GM19324 (cell line): ENCODE results near the gene MYEOV.

Source experiments
- ATAC-seq: cut with Tn5 transposase; IDR thresholded peaks from one replicate; pipeline ENCODE4 v1.9.1; 2021; ENCODE audit warnings: mild to moderate bottlenecking, moderate library complexity; ENCODE audit not compliant: unreplicated experiment, low FRiP score

The MYEOV gene

DNA sequence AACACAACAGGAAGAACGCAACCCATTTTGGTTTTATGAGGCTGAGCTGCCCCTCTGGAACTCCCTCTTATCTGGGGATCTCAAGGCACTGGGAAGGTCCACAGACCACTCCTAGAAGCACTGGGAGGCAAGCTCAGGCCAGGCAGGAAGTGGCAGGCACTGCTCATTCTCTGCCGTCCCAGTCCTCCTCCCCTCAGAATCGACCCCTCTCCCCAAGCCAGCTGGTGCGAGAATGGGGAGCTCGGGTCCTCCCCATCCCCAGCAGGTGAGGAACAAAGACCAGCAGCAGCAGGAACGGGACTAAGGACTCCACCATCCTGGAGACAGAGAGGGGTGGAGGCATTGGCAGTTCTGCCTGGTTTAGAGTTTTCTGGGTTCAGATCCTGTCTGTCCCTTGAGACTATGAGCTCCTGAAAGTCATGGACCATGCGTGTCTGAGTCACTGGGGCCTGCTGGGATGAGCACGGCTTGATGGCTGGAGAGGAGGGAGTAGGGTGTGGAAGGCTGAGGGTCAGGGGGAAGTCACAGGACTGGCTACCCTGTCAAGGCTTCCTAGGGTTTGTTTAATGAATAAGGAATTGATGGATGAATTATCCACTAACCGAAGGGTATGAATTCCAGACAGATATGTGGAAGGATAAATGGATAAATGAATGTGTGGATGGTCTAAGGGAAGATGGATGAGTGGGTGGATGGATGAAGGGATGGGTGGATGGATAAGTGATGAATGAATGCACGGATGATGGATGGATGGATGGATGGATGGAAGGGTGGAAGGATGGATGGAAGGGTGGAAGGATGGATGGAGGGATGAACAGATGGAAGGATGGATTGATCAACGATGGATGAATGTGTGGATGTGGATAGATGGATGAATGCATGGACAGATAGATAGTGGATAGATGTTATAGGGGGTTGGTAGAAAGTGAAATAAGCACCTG, 6.4 kb downstream of the MYEOV start:
- ATAC-seq = no peak

DNA sequence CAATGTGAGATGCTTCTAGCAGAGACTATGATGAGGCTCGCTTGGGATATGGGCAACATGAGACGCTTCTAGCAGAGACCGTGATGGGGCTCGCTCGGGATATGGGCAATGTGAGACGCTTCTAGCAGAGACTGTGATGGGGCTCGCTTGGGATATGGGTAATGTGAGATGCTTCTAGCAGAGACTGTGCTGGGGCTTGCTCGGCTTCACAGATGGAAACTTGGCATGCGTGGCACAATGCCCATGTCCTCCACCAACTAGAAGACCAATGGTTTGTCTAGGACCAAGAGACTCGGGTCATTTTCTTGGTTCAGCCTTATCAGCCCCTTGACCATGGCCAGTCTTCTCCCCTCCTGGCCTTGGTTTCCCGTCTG, 7.1 kb downstream of the MYEOV start:
- ATAC-seq = no peak

DNA sequence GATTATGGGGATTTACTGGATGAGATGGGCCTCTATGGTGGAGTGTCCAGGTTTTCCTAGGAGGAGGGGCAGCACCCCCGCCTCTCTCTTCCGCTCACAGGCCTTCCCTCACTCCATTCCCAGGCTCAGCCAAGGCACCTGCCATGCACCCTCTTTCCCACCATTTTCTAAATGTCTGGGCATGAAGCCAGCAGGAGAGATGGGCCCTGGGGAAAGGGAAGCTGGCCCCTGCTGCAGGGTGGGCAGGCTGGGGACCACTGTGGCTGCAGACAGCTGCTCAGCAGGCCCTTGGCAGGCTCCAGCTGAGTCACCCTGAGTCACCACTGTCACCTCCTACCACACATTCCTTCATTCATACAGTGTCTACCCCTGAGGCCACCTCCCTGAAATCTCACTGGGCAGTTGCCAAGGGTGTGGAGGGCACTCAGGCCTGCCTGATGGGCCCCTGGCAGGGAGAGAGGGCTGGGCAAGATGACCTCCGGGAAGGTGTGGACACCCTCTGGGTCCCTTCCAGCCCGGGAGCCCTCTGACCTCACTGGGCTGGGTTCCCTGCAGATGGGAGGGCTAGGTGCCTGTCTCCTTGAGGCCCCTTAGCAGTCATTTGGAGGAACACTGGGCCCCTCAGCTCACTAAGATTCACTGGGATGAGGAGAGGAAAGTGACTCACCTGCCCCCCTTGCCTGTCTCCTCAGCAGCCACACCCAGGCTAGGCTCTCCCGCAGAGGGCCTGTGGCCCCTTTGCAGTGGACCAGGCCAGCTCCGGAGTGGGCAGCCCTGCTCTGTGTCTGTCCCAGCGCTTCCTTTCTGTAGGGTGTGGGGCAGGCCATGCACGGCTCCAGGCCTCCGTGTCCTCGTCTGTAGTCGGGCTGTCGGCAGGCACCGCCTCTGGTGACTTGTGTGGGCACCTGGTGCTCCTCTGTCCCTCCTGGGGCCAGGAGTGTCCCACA, 7.8 kb downstream of the MYEOV start:
- no peak for ATAC-seq

DNA sequence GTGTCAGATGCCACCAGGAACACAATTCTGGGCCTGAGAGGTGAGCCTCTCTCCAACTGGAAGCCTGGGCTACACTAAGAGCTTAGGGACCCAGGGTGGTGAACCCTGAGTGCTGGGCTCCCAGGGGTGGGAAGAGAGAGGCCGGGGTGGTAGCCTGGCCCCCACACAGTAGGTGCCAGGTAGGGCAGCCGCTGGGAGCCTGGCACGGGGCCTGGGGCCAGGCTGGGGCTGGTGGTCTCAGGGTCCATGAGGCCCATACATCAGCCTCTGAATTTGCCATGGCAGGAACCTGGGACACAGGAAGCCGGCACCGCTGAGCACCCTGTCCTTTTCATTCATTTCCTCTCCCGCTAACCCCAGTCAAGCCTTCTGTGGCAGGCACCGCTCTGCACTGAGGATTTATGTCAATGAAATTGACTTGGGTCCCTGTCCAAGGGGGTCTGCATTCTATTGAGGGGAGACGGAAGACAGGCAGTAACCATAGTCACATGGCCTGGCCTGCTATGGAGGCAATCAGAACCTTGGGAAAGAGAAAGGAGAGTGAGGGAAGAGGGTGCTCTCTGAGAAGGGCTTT, 8.6 kb downstream of the MYEOV start:
- ATAC-seq = no peak

GRCh38 chr11:69303427-69303826, 9.5 kb downstream of the MYEOV start:
- ATAC-seq = no peak

DNA sequence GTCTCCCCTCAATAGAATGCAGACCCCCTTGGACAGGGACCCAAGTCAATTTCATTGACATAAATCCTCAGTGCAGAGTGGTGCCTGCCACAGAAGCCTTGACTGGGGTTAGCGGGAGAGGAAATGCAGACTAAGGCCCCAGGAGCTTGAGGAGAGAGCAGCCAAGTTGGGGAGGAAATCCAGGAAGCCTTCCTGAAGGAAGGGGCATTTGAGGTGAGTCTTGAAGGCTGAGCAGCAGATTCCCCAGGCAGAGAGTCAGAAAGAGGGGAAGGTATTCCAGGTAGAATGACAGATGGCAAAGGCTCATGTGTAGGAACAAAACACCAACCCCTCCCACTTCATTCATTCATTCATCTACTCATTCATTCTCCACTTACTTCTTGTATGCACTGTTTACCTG, 10.3 kb downstream of the MYEOV start:
- no peak for ATAC-seq

- no peak for ATAC-seq
Measured at GRCh38 chr11:69304686-69305085, 10.7 kb downstream of the MYEOV start.

DNA sequence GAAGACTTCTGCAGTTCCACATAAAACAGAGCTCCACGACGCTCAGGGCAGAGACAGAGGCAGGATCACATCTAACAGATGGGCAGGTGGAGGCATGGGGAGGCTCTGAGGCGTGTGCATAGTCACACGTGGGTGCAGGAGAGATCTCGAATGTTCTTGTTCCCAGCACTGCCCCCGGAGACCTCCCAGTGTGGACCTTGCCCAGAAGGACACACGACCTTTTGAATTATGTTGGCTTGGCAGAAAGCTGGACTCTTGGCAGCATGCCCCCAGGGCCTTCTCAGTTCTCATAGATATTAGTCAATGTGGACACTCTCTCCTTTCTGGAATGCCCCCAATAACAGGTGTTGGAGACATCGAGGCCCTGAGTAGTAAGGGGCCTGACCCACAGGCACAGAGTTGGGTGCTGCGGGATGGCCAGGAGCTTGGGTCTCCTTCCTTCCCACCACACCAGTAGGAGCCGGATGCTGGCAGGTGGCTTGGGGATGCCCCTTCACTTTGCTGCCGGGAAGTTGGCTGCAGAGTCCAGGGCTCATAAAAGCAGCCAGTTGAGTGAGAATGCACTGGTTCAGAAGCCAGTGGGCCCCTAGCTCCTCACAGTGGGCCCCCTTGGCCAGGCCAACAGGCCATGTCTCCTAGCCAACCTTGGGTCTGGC, 12.1 kb downstream of the MYEOV start:
- ATAC-seq = no peak

GRCh38 chr11:69306821-69307220, 12.9 kb downstream of the MYEOV start:
- no peak for ATAC-seq

DNA sequence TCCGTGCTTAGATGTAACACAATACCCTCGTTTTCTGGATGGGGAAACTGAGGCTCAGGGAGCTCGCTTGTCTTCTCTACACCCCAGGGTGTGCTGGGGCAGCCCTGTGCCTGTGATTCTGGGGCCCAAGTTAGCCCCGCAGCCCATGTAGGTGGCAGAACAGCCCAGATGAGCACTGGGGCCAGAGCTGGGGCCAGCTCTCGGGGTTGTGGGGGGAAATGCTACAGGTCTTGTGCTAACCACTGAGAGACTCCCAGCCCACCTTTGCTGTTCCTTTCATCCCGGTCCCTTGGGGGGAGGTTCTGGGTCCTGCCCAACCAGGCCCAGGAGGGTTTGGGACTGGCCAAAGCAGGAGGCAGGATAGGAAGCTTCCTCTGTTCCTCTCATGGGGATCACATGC, 13.5 kb downstream of the MYEOV start:
- ATAC-seq = no peak

DNA sequence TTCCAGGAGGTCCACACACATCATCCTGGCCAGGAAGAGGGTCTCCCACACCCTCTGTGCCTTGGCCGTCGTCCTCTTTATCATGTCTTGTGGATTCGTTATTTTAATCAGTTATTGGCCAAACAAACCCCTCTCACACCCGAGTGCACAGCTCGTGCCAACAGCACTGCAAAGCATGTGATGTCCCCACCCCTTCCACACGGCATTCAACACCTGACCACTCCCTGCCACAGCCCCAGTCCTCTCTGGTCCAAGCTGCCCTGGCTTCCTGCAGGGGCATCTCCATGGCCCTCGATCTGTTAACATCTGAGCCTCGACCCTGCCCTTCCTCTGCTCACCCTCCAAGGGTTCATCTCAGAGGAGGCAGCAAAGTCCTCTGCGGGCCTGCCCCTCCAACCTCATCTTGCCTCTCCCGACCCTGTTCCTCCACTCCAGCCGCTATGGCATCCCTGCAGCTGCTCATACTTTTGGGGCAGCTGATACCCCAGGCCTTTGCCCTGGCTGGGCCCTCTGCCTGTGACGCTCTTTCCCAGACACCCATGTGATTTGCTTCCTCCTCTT, 14.0 kb downstream of the MYEOV start:
- ATAC-seq = no peak

- ATAC-seq = no peak
Measured at GRCh38 chr11:69308491-69308911, 14.5 kb downstream of the MYEOV start.

GRCh38 chr11:69308936-69309615, 15.1 kb downstream of the MYEOV start:
- no peak for ATAC-seq

GRCh38 chr11:69309631-69310280, 15.8 kb downstream of the MYEOV start:
- ATAC-seq = no peak

DNA sequence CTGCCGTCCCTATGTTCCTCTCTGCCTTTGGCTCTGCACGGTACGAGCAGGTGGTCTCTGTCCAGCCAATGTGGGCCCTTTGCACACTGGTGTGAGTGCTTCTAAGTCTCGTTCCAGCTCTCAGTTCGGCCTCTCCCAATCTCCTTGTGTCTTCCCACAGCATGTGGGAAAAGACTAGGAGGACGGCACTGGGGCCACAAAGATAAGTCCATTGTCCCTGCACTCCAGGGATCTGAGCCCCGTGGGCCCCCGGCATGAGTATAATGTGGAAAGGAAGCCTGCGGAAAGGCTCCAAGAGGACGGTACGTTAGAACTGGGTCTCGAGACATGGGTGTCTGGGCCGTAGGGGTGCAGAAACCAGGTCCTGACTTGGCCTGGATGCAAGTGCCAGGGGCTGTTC, 16.4 kb downstream of the MYEOV start:
- no peak for ATAC-seq

DNA sequence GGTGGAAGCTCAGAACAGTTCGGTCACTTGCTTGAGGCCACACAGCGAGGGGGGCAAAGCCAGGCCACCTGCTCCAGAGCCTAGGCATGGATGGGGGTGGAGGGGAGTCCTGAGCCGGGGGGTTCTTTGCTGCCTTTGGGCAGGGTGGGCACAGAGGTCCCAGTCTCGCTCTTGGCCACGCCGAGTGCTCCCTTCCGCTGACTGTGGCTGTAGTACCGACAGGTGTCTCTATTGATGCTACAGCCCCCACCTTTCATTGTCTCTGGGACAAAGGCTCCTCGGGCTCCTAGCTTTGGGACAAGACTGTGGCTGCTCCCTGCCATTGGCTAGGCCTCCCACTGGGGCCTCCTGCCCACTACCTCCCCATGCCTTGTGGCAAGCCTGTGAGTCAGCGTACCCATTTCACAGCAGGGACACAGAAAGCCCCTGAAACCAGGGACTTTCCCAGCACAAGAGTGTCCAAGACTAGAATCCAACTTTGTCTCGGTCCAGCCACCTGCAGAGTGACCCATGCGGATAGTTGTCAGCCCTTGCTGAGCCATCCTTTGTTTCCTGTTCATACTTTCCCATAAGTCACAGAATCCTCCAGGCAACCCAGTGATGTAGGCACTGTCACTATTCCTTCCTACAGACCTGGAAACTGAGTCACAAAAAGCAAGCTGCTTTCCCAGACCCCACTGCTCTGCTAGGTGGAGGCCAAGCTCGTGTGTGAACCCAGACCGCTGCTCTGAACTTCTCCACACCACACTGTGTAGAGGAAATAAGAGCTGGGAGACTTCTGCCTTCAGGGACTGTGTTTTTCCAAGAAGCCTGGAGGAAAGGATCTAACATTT, 17.2 kb downstream of the MYEOV start:
- ATAC-seq = no peak

GRCh38 chr11:69311767-69312385, 17.9 kb downstream of the MYEOV start:
- no peak for ATAC-seq
